Lower leg skin (tissue), 4 donors: ENCODE data around the gene LPXN. TPM values are rescaled to one million over a fixed set of nuclear protein-coding genes. Genes with fewer than 3 reads are reported as not detected.

Experiments used
- DNase-seq, 2 donors: peaks; one replicate each; pipeline ENCODE4 v3.0.0-alpha.2; 2019; ENCODE audit warnings: low spot score in 2 of 2
- H3K4me3 ChIP-seq: fragments of 200-600 bp; sonication (generic); 2 replicates; pipeline ENCODE4 v1.5.1; 2017; ENCODE audit warnings: mild to moderate bottlenecking, low read depth; ENCODE audit not compliant: poor library complexity, severe bottlenecking
- CTCF ChIP-seq, 3 donors: fragments of 450-650 bp; IDR thresholded peaks; one replicate each; pipeline ENCODE4 v1.5.1; 2016; ENCODE audit warnings: antibody characterized with exemption in 3 of 3, mild to moderate bottlenecking in 3 of 3, moderate library complexity in 2 of 3
- POLR2A ChIP-seq, 2 donors: fragments of 450-650 bp; IDR thresholded peaks; one replicate each; pipeline ENCODE4 v1.6.1; 2016 to 2017; ENCODE audit warnings: antibody characterized with exemption in 2 of 2, mild to moderate bottlenecking in 1 of 2, moderate library complexity in 1 of 2
- WGBS, 2 donors: methylation state at CpG; one replicate each; pipeline ENCODE4 v1.1.5; 2018; 5-methylcytosine and 5-hydroxymethylcytosine counted together
- intact Hi-C: fragments of 100-400 bp; cut with DNase I; formaldehyde crosslinking; loops from one replicate; pipeline ENCODE4 v1.15.0; 2023; ENCODE audit warnings: low total_unique reads
- total RNA-seq, 4 donors: library from RNA; depleted of rRNA; stranded (reverse); fragments of >200 nt; gene quantifications; one replicate each; pipeline ENCODE4 v1.1.0, GENCODE V29; 2016

Gene LPXN
- total RNA-seq, 4 donors from 2014 or later = 4.1 to 7.7 (median 5.4) TPM

GRCh38 chr11:58567889-58568512, 7.7 kb downstream of the LPXN start:
- WGBS, 2 donors = 51 to 52% methylated on average over 4 of the region's 4 CpGs
- peak in 1 of 2 donors; percentile 90 for DNase-seq
- TF ChIP-seq POLR2A (IDR thresholded peaks at IDR 0.05) = no peak
- no peak for TF ChIP-seq CTCF (IDR thresholded peaks at IDR 0.05)
- no peak overlapping the region for H3K4me3 ChIP-seq
- intact Hi-C loops = no loop called here

- TF ChIP-seq CTCF (IDR thresholded peaks at IDR 0.05) (no peak), POLR2A (IDR thresholded peaks at IDR 0.05) (no peak)
- no peak overlapping the region for H3K4me3 ChIP-seq
- DNase-seq = no peak
- intact Hi-C loops = no loop called here
Measured at GRCh38 chr11:58564231-58564630, 11.4 kb downstream of the LPXN start.

GRCh38 chr11:58562375-58562800, 13.3 kb downstream of the LPXN start:
- no peak for TF ChIP-seq CTCF (IDR thresholded peaks at IDR 0.05)
- TF ChIP-seq POLR2A (IDR thresholded peaks at IDR 0.05) = no peak
- H3K4me3 ChIP-seq = no peak overlapping the region
- intact Hi-C loops = no loop called here
- DNase-seq = no peak

GRCh38 chr11:58561394-58562098, 14.1 kb downstream of the LPXN start:
- no peak overlapping the region for H3K4me3 ChIP-seq
- TF ChIP-seq CTCF (IDR thresholded peaks at IDR 0.05) (no peak), POLR2A (IDR thresholded peaks at IDR 0.05) (no peak)
- 60 to 62% methylated on average over 2 of the region's 2 CpGs for WGBS, 2 donors
- intact Hi-C loops = no loop called here
- no peak for DNase-seq

- DNase-seq = no peak
- 70% methylated on average over 2 of the region's 2 CpGs for WGBS, 2 donors
- intact Hi-C loops = no loop called here
- no peak overlapping the region for H3K4me3 ChIP-seq
- TF ChIP-seq POLR2A (IDR thresholded peaks at IDR 0.05) (no peak), CTCF (IDR thresholded peaks at IDR 0.05) (no peak)
Measured at GRCh38 chr11:58560842-58561241, 14.8 kb downstream of the LPXN start.
